Smooth muscle cell of the coronary artery (primary cell): Measurements from ENCODE around the gene MAPK4. TPM values are rescaled to one million over a fixed set of nuclear protein-coding genes. Genes with fewer than 3 reads are reported as not detected.

Experiments used
- total RNA-seq: library from RNA; depleted of rRNA; stranded (reverse); fragments of >200 nt; gene quantifications from 2 replicates; pipeline ENCODE4 v1.2.3, GENCODE V29; 2014; ENCODE audit warnings: low replicate concordance

The MAPK4 gene
- not detected in 2 replicates for total RNA-seq

DNA sequence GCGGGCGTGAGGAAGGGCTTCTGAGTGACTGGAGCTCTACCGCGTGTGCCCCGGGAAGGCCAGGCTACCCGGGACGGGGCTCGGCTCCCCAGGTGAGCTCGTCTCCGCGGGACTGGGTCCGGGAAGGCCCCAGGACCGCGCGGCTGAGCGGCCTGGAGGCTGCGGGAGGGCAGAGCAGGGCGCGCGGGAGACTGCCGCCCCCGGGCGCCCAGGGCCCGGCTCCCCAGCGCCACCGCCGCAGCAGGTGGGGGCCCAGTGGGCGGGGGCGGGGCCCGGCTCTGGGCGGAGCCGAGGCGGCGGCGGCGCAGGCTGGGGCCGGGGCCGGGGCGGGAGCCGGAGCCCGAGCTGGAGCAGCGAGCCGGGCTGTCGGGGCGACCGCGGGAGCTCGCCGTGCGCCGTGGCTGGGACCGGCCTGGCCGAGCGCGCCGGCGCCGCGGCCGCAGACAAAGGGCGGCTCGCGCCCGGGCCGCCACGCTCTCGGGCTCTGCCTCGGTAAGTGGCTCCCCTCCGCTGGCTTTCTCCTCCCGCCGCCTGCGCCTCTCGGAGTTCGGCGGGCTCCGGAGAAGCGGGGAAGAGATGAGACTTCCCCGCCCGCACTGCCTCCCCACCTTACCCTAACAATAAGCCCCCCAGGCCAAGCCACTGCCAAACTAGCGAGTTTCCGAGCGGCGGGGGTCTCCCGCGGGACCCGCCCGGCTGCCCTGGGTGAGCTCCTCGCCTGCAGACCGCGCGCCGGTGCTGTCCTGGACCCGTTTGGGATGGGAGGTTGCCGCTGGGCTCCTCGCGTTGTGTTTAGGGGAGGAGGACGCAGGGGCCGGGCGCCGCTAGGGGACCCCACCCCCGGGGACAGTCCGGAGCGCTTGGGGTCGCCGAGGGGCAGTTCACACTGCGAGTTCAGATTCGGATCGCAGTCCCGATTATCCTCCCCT lies at the start of gene MAPK4:
Gene MAPK4, plus strand, starts transcription at position 336 of the 929 bp plus-strand sequence. CDS start 103,872 bp downstream, outside the sequence.

Other genes with a start within 250 kb of the MAPK4 start
- gene SKA1, start 185.0 kb upstream of the MAPK4 start, total RNA-seq, result 0.94 and 3.5 TPM in 2 replicates